Left ventricle myocardium inferior (tissue), 1 donor: ENCODE measurements around the gene RPS6KA4. TPM values are rescaled to one million over a fixed set of nuclear protein-coding genes. Genes with fewer than 3 reads are reported as not detected.

ENCODE experiments used
- DNase-seq: peaks from one replicate; pipeline ENCODE4 v3.0.0-alpha.2; 2020
- H3K27ac ChIP-seq: fragments of 200-600 bp; replicated peaks from 2 replicates; pipeline ENCODE4 v1.8.0; 2021
- H3K27me3 ChIP-seq: fragments of 200-600 bp; 2 replicates; pipeline ENCODE4 v1.8.0; 2021; ENCODE audit warnings: low read depth
- H3K36me3 ChIP-seq: fragments of 200-600 bp; 2 replicates; pipeline ENCODE4 v1.8.0; 2021
- H3K4me1 ChIP-seq: fragments of 200-600 bp; 2 replicates; pipeline ENCODE4 v1.8.0; 2021
- H3K4me3 ChIP-seq: fragments of 200-600 bp; 2 replicates; pipeline ENCODE4 v1.8.0; 2021; ENCODE audit warnings: mild to moderate bottlenecking, moderate library complexity
- H3K9me3 ChIP-seq: fragments of 200-600 bp; replicated peaks from 2 replicates; pipeline ENCODE4 v1.8.0; 2021
- intact Hi-C: fragments of 100-400 bp; cut with micrococcal nuclease; formaldehyde crosslinking; loops from one replicate; pipeline ENCODE4 v1.11.0; 2022
- total RNA-seq: library from RNA; stranded (reverse); fragmentation: NEBNext Ultra II Directional; extraction: Animal tissue kit (Norgen Biotek cat#: 25700); gene quantifications from one replicate; pipeline ENCODE4 v1.2.1, GENCODE V29; 2021
- TF ChIP-seq, protein P1 (sequence below): fragments of 200-600 bp; IDR thresholded peaks from 2 replicates; pipeline ENCODE4 v1.8.0; 2021; ENCODE audit warnings: antibody characterized with exemption, mild to moderate bottlenecking, borderline replicate concordance
- donor health status: DM: no; HTN: yes; CAD: no; lungs with severe emphysema.

Gene RPS6KA4
- total RNA-seq, 1 donor from 2014 or later: 16.8 TPM

DNA sequence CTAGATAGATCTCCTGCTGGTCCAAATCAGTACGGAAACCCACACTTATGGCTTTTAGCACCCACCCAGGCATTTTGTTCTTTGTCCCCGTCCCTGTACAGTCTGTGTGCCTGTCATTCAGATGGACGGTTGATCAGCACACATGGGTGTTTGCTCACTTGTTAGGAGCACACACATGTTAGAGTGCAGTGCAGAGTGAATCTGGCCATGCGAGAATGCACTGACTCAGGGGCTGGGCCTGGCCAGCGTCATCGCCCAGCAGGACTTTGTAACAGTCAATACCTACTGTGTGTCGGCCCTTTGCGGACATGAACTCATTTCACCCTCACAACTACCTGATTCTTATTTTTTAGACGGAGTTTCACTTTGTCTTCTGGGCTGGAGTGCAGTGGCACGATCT, 3.4 kb downstream of the RPS6KA4 start:
- TF ChIP-seq, protein P1, sequence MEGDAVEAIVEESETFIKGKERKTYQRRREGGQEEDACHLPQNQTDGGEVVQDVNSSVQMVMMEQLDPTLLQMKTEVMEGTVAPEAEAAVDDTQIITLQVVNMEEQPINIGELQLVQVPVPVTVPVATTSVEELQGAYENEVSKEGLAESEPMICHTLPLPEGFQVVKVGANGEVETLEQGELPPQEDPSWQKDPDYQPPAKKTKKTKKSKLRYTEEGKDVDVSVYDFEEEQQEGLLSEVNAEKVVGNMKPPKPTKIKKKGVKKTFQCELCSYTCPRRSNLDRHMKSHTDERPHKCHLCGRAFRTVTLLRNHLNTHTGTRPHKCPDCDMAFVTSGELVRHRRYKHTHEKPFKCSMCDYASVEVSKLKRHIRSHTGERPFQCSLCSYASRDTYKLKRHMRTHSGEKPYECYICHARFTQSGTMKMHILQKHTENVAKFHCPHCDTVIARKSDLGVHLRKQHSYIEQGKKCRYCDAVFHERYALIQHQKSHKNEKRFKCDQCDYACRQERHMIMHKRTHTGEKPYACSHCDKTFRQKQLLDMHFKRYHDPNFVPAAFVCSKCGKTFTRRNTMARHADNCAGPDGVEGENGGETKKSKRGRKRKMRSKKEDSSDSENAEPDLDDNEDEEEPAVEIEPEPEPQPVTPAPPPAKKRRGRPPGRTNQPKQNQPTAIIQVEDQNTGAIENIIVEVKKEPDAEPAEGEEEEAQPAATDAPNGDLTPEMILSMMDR: no peak
- no peak for DNase-seq
- peaks cover 68% of the 10 kb centered on the region for H3K36me3 ChIP-seq

DNA sequence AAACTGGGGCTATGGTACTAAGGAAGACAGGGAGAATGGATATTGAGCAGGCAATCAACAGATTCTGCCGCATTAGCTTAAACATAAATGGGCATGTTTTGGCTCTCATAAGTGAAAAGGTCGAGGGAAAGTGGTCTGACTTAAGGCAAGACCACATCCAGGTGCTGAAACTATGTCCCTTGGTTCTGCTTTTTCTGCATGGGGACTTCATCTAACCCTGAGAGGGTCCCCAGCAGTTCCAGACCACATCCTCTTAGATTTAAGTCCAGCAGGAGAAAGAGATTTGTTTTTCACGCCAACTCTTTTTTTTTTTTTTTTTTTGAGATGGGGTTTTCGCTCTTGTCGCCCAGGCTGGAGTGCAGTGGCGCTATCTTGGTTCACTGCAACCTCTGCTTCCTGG, 5.5 kb downstream of the RPS6KA4 start:
- no peak overlapping the region for H3K27ac ChIP-seq
- no peaks in the 10 kb centered on the region for H3K27me3 ChIP-seq
- DNase-seq: no peak
- intact Hi-C loops: no loop called here
- no peak overlapping the region for H3K4me3 ChIP-seq
- peaks cover 11% of the 10 kb centered on the region for H3K4me1 ChIP-seq
- TF ChIP-seq, protein P1: no peak
- no peaks in the 10 kb centered on the region for H3K9me3 ChIP-seq
- H3K36me3 ChIP-seq: peaks cover 87% of the 10 kb centered on the region

More for the DNA sequence above, 3.4 kb downstream of the RPS6KA4 start:
- Histone ChIP-seq H3K27me3 (no peaks in the 10 kb centered on the region), H3K27ac (no peak overlapping the region), H3K4me3 (no peak overlapping the region), H3K9me3 (no peaks in the 10 kb centered on the region), H3K4me1 (peaks cover 30% of the 10 kb centered on the region)
- intact Hi-C loops: no loop called here

DNA sequence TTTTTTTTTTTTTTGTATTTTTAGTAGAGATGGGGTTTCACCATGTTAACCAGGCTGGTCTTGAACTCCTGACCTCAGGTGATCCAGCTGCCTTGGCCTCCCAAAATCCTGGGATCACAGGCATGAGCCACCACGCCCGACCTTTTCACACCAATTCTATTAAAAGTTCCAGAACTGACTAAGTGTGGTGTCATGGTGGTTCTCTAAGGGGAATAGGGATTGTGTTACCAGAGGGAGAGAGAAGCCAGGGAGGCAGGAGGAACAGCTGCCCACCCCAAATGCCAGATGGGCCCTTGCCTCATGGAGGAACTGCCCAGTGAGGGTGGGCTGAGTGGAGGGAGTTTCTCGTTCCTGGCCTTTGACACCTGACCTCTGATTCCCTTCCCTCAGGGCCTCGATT, 5.9 kb downstream of the RPS6KA4 start:
- peaks cover 91% of the 10 kb centered on the region for H3K36me3 ChIP-seq
- intact Hi-C loops: no loop called here
- DNase-seq: no peak
- TF ChIP-seq, protein P1: no peak
- H3K4me3 ChIP-seq: no peak overlapping the region
- H3K27ac ChIP-seq: no peak overlapping the region
- H3K27me3 ChIP-seq: no peaks in the 10 kb centered on the region
- H3K4me1 ChIP-seq: peaks cover 6% of the 10 kb centered on the region
- H3K9me3 ChIP-seq: no peaks in the 10 kb centered on the region

DNA sequence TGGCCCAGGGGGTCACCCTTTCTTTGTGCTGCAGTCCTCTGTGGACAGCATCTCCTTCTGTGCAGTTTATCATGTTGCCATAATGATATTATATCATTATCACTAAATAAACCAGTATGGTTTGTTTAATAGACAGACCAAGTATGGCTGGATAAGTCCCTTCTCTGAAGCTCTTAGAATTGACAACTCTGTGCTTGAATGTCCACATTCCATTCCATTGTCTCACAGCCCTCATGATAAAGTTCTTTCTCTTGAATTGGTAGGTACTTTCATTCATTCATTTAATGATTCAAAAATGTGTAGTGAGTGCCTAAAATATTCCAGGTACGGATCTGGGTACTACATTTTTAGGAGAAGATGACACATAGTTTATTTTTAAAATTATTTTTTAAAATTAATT, 7.8 kb downstream of the RPS6KA4 start:
- DNase-seq: no peak
- Histone ChIP-seq H3K36me3 (peaks cover 92% of the 10 kb centered on the region), H3K27me3 (no peaks in the 10 kb centered on the region), H3K4me3 (no peak overlapping the region), H3K4me1 (peaks cover 6% of the 10 kb centered on the region), H3K27ac (no peak overlapping the region), H3K9me3 (no peaks in the 10 kb centered on the region)
- intact Hi-C loops: no loop called here
- TF ChIP-seq, protein P1: no peak

DNA sequence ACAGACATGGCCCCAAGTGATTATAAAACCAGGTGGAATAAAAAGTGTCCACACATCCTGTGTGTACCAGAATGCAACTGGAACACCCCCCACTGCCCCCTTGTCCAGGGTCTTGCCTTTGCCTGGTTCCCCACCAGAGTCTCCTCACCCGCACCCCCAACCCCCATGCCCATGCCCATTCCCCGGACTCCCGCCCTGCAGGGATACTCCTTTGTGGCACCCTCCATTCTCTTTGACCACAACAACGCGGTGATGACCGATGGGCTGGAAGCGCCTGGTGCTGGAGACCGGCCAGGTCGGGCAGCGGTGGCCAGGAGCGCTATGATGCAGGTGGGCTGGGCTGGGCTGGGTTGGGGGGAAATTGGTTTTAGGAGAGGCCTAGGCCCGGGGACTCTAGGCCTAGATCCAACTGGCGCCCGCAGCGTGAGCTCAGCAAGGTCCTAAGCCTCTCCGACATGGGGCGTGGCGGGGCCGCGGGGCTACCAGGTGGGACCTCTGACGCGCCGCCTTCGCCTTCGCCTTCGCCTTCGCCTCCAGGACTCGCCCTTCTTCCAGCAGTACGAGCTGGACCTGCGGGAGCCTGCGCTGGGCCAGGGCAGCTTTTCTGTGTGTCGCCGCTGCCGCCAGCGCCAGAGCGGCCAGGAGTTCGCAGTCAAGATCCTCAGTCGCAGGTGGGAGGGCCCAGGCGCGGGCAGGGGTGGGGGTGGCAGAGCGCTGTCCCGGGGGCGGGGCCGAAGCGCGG, 9.1 kb downstream of the RPS6KA4 start:
- TF ChIP-seq, protein P1: no peak
- DNase-seq: no peak
- no peak overlapping the region for H3K27ac ChIP-seq
- intact Hi-C loops: no loop called here
- peaks cover 6% of the 10 kb centered on the region for H3K4me1 ChIP-seq
- no peaks in the 10 kb centered on the region for H3K27me3 ChIP-seq
- no peak overlapping the region for H3K4me3 ChIP-seq
- peaks cover 79% of the 10 kb centered on the region for H3K36me3 ChIP-seq
- no peaks in the 10 kb centered on the region for H3K9me3 ChIP-seq
